K562 (cell line): ENCODE measurements around the gene CD69. TPM values are rescaled to one million over a fixed set of nuclear protein-coding genes. Genes with fewer than 3 reads are reported as not detected.

Experiments
- ATF1 ChIP-seq, 2 experiments: fragments of 450-650 bp in 1 of 2; IDR thresholded peaks; 2 replicates each; pipeline ENCODE4 v1.6.1; 2016; ENCODE audit warnings: missing compliant biosample characterization in 1 of 2, missing genetic modification characterization in 1 of 2
- FOXO4 ChIP-seq: fragments of 450-650 bp; formaldehyde crosslinking; IDR thresholded peaks from 2 replicates; pipeline ENCODE4 v1.4.0; 2020; ENCODE audit warnings: mild to moderate bottlenecking, moderate library complexity
- POLR3A ChIP-seq: IDR thresholded peaks from 2 replicates; pipeline ENCODE4 v1.6.1; 2011; ENCODE audit warnings: borderline replicate concordance, mild to moderate bottlenecking, moderate library complexity; ENCODE audit not compliant: insufficient read length, insufficient read depth; ENCODE audit errors: extremely low read depth
- PTBP1 ChIP-seq: fragments of 200-400 bp; formaldehyde crosslinking; IDR thresholded peaks from 2 replicates; pipeline ENCODE4 v1.6.1; 2017; ENCODE audit warnings: low read depth, low read length
- ZBTB5 ChIP-seq: fragments of 450-650 bp; IDR thresholded peaks from 2 replicates; pipeline ENCODE4 v1.6.1; 2017; ENCODE audit warnings: antibody characterized with exemption
- ZNF23 ChIP-seq: fragments of 250-450 bp; sonication (Bioruptor Pico); IDR thresholded peaks from 2 replicates; pipeline ENCODE4 v1.4.0; 2020; ENCODE audit warnings: mild to moderate bottlenecking
- ZNF280A ChIP-seq: fragments of 450-650 bp; IDR thresholded peaks from 2 replicates; pipeline ENCODE4 v1.6.1; 2018; ENCODE audit warnings: mild to moderate bottlenecking, low read depth; ENCODE audit not compliant: partially characterized antibody
- ZNF717 ChIP-seq: fragments of 250-450 bp; sonication (Bioruptor Pico); IDR thresholded peaks from 2 replicates; pipeline ENCODE4 v1.5.0; 2021
- polyA plus RNA-seq, 8 experiments: library from polyadenylated mRNA; depleted of rRNA in 4 of 8; stranded (reverse) in 5 of 8; unstranded in 3 of 8; fragments of >200 nt; fragmentation: Nextera tagmentation in 2 of 8; fragmentation: Illumina TruSeq in 1 of 8; extraction: Ambion mirVana in 2 of 8; extraction: Trizol in 1 of 8; gene quantifications; 2 replicates each; pipeline versions ENCODE4 v1.2.1 to v1.2.3, GENCODE V29; 2011 to 2014; ENCODE audit warnings: inconsistent platforms in 1 of 8, missing spikeins in 1 of 8
- total RNA-seq, 7 experiments: library from RNA; depleted of rRNA in 6 of 7; stranded (reverse); fragments of >200 nt in 6 of 7; fragmentation: Illumina TruSeq in 2 of 7; extraction: Trizol in 2 of 7; gene quantifications; 2 replicates each; pipeline versions ENCODE4 v1.2.1 to v1.2.3, GENCODE V29; 2011 to 2021; ENCODE audit warnings: low replicate concordance in 1 of 7
- TF ChIP-seq, protein P1 (sequence below), 2 experiments: fragments of 450-650 bp; formaldehyde crosslinking in 1 of 2; IDR thresholded peaks; 2 replicates each; pipeline versions ENCODE4 v1.4.0 to v1.6.1; 2014 to 2020; ENCODE audit warnings: mild to moderate bottlenecking in 2 of 2, borderline replicate concordance in 1 of 2, low read depth in 1 of 2
- TF ChIP-seq, protein P2 (sequence below): fragments of 250-450 bp; sonication (Bioruptor Pico); IDR thresholded peaks from 2 replicates; pipeline ENCODE4 v1.5.1; 2021; ENCODE audit warnings: mild to moderate bottlenecking

CD69 gene
- total and polyA plus RNA-seq, 9 of the 15 experiments (the other 6 are each of a cell fraction or from before 2014, with no cell fraction given) = 11.7 to 243 (median 54.4) TPM

DNA sequence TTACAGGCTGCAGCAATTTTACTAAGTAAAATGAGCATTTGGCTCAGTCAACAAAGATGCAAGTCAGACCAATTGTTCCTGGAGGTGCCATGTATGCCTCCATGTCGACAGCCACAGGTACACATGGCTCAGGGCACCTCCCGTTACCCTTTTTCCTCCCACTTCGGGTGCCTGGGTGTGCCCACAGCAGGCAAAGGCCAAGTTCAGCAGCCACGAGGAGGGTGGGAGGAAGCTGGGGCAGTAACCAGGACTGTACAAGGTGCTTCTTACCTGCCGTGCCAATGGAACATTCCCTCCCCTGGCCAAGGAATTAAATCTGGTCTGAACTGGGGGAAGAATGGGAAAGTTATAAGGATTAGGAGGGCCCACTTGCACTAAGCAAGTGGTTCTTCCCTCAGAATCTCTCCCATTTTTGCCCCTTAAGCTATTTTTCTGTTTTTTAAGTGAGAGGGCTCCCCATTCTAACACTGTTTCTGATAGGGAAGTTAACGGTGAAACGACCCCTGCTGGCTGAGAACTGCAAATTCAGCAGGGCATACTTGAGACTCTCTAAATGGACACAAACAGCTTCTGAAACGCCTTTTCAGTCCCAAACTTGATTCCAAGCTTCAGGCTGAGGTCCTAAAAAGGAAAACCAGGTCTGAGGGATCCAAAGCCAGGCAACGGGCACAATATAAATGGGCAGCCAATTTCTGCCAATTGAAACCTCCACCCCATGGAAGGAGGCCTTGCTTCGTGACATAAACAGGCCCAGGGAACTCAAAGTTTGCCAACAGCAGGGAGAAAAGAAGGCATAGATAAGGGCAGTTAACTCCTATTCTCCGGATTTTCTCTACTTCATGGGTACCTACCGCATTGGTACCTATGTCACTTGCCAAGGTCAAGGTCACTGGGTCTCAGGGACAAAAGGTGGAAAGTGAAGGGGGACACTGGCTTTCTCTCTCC is 52.6 kb downstream of the CD69 start (continued):
- TF ChIP-seq, protein P1, sequence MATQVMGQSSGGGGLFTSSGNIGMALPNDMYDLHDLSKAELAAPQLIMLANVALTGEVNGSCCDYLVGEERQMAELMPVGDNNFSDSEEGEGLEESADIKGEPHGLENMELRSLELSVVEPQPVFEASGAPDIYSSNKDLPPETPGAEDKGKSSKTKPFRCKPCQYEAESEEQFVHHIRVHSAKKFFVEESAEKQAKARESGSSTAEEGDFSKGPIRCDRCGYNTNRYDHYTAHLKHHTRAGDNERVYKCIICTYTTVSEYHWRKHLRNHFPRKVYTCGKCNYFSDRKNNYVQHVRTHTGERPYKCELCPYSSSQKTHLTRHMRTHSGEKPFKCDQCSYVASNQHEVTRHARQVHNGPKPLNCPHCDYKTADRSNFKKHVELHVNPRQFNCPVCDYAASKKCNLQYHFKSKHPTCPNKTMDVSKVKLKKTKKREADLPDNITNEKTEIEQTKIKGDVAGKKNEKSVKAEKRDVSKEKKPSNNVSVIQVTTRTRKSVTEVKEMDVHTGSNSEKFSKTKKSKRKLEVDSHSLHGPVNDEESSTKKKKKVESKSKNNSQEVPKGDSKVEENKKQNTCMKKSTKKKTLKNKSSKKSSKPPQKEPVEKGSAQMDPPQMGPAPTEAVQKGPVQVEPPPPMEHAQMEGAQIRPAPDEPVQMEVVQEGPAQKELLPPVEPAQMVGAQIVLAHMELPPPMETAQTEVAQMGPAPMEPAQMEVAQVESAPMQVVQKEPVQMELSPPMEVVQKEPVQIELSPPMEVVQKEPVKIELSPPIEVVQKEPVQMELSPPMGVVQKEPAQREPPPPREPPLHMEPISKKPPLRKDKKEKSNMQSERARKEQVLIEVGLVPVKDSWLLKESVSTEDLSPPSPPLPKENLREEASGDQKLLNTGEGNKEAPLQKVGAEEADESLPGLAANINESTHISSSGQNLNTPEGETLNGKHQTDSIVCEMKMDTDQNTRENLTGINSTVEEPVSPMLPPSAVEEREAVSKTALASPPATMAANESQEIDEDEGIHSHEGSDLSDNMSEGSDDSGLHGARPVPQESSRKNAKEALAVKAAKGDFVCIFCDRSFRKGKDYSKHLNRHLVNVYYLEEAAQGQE (IDR thresholded peaks at IDR 0.05; ENCODE audit: borderline replicate concordance) = peak; percentile 60
- TF ChIP-seq, protein P1 (CRISPR knock-in tag; IDR thresholded peaks at IDR 0.05; ENCODE audit: low read depth) = no peak
- TF ChIP-seq ZNF23 (CRISPR knock-in tag) (no peak), ATF1 (CRISPR knock-in tag; IDR thresholded peaks at IDR 0.05) (no peak), ATF1 (tag; IDR thresholded peaks at IDR 0.05) (no peak), ZNF280A (no peak), ZBTB5 (no peak), ZNF717 (CRISPR knock-in tag) (no peak), POLR3A (no peak), FOXO4 (CRISPR knock-in tag) (no peak), PTBP1 (0 out of 2 replicates have a peak, but pooled peaks have one; percentile 53)
- TF ChIP-seq, protein P2, sequence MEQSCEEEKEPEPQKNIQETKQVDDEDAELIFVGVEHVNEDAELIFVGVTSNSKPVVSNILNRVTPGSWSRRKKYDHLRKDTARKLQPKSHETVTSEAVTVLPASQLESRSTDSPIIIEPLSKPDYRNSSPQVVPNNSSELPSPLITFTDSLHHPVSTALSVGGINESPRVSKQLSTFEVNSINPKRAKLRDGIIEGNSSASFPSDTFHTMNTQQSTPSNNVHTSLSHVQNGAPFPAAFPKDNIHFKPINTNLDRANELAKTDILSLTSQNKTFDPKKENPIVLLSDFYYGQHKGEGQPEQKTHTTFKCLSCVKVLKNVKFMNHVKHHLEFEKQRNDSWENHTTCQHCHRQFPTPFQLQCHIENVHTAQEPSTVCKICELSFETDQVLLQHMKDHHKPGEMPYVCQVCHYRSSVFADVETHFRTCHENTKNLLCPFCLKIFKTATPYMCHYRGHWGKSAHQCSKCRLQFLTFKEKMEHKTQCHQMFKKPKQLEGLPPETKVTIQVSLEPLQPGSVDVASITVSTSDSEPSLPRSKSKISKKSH (CRISPR knock-in tag) = no peak
